HepG2 (cell line): ENCODE data around the gene DCAF15.

Experiments used
- CTCF ChIP-seq: sonication (generic); formaldehyde crosslinking; IDR thresholded peaks from 2 replicates; pipeline ENCODE4 v1.5.0; 2020; ENCODE audit warnings: mild to moderate bottlenecking, missing genetic modification reagents, moderate library complexity
- FOSL1 ChIP-seq: sonication (generic); formaldehyde crosslinking; IDR thresholded peaks from 2 replicates; pipeline ENCODE4 v1.9.0; 2021; ENCODE audit warnings: missing genetic modification reagents, borderline replicate concordance
- HOXA7 ChIP-seq: sonication (generic); formaldehyde crosslinking; IDR thresholded peaks from 2 replicates; pipeline ENCODE4 v1.8.1; 2022; ENCODE audit warnings: mild to moderate bottlenecking, missing genetic modification reagents, moderate library complexity
- ZNF569 ChIP-seq: sonication (generic); formaldehyde crosslinking; IDR thresholded peaks from 2 replicates; pipeline ENCODE4 v1.5.0; 2020; ENCODE audit warnings: mild to moderate bottlenecking, missing genetic modification reagents, moderate library complexity, borderline replicate concordance
- ZNF777 ChIP-seq: sonication (generic); formaldehyde crosslinking; IDR thresholded peaks from 2 replicates; pipeline ENCODE4 v1.4.0; 2020; ENCODE audit warnings: missing genetic modification reagents

- TF ChIP-seq ZNF777 (no peak), CTCF (CRISPR knock-in tag) (no peak), FOSL1 (CRISPR knock-in tag) (no peak), HOXA7 (CRISPR knock-in tag) (no peak), ZNF569 (no peak)
Observed at GRCh38 chr19:13995878-13996765, 43.8 kb downstream of the DCAF15 start.
